ENCODE results near the gene TMEM233. TPM values are rescaled to one million over a fixed set of nuclear protein-coding genes. Genes with fewer than 3 reads are reported as not detected.

Gene TMEM233
- total and polyA plus RNA-seq, 2 experiments from 2014 or later: 0.24 to 0.71 TPM

GRCh38 chr12:119682639-119683252 lies 89.2 kb downstream of the TMEM233 start:
- Histone ChIP-seq H3K4me3 (no peak overlapping the region), H3K27ac (ENCODE audit: low read depth) (peak overlapping the region; percentile 47; the same call in 1 of the 2 replicates), H3K79me2 (replicated peaks; ENCODE audit: insufficient read depth) (no peaks in the 10 kb centered on the region), H3K4me2 (no peak overlapping the region), H3K9me2 (ENCODE audit: insufficient read depth) (0 out of 2 replicates have a peak, but pooled peaks cover 4% of the 10 kb centered on the region), H3K27me3 (ENCODE audit: insufficient read depth) (no peaks in the 10 kb centered on the region), H3K36me3 (ENCODE audit: insufficient read depth) (peaks cover 21% of the 10 kb centered on the region), H3F3A (replicated peaks; ENCODE audit: low read depth) (0 out of 2 replicates have a peak, but pooled peaks cover 3% of the 10 kb centered on the region), H3K4me1 (ENCODE audit: insufficient read depth) (no peaks in the 10 kb centered on the region), H2AFZ (no peak overlapping the region), H4K20me1 (replicated peaks; ENCODE audit: insufficient read depth) (peaks cover 7% of the 10 kb centered on the region; the same call in 1 of the 2 replicates)
- H3K4me1 Mint-ChIP-seq: peaks cover 15% of the 10 kb centered on the region
- H3K27me3 Mint-ChIP-seq (ENCODE audit: insufficient read depth, low read depth, poor library complexity): peaks cover 2% of the 10 kb centered on the region
- no peak overlapping the region for H3K27ac Mint-ChIP-seq
- DNase-seq (ENCODE audit: low spot score) (no peak), ATAC-seq (no peak)
- no peak overlapping the region for H3K4me3 Mint-ChIP-seq
- TF ChIP-seq NANOG (IDR thresholded peaks at IDR 0.05; ENCODE audit: borderline replicate concordance): no peak
- TF ChIP-seq POLR2AphosphoS5 (IDR thresholded peaks at IDR 0.05; ENCODE audit: low read depth): 0 out of 2 replicates have a peak, but pooled peaks have one; percentile 12
- peaks cover 63% of the 10 kb centered on the region for H3K36me3 Mint-ChIP-seq (ENCODE audit: low read depth)
- H3K9me3 Mint-ChIP-seq: no peaks in the 10 kb centered on the region

- H3K79me2 ChIP-seq (replicated peaks; ENCODE audit: insufficient read depth): no peaks in the 10 kb centered on the region
- H3K9me3 Mint-ChIP-seq: no peaks in the 10 kb centered on the region
- no peak overlapping the region for H3K4me3 ChIP-seq
- no peaks in the 10 kb centered on the region for H3K27me3 ChIP-seq (ENCODE audit: insufficient read depth)
- 0 out of 2 replicates have a peak, but pooled peaks cover 3% of the 10 kb centered on the region for H3F3A ChIP-seq (replicated peaks; ENCODE audit: low read depth)
- peaks cover 16% of the 10 kb centered on the region for H3K36me3 ChIP-seq (ENCODE audit: insufficient read depth)
- no peak for ATAC-seq
- H3K27ac ChIP-seq (ENCODE audit: low read depth): no peak overlapping the region
- peaks cover 14% of the 10 kb centered on the region for H3K4me1 Mint-ChIP-seq
- H3K4me1 ChIP-seq (ENCODE audit: insufficient read depth): no peaks in the 10 kb centered on the region
- H4K20me1 ChIP-seq (replicated peaks; ENCODE audit: insufficient read depth): peaks cover under 1% of the 10 kb centered on the region; the same call in 1 of the 2 replicates
- no peak overlapping the region for H3K4me2 ChIP-seq
- no peak overlapping the region for H3K27ac Mint-ChIP-seq
- H3K4me3 Mint-ChIP-seq: no peak overlapping the region
- DNase-seq (ENCODE audit: low spot score): no peak
- H3K9me2 ChIP-seq (ENCODE audit: insufficient read depth): 0 out of 2 replicates have a peak, but pooled peaks cover 4% of the 10 kb centered on the region
- H3K27me3 Mint-ChIP-seq (ENCODE audit: insufficient read depth, low read depth, poor library complexity): no peaks in the 10 kb centered on the region
- no peak overlapping the region for H2AFZ ChIP-seq
- H3K36me3 Mint-ChIP-seq (ENCODE audit: low read depth): peaks cover 62% of the 10 kb centered on the region
- TF ChIP-seq ZNF462 (CRISPR knock-in tag; IDR thresholded peaks at IDR 0.05): no peak
- TF ChIP-seq ZNF114 (CRISPR knock-in tag; IDR thresholded peaks at IDR 0.05): no peak
- no peak for TF ChIP-seq EZH2phosphoT487 (IDR thresholded peaks at IDR 0.05; ENCODE audit: unreplicated experiment)
- no peak for TF ChIP-seq CTCF (conservative IDR thresholded peaks at IDR 0.05; ENCODE audit: low read depth in 2 of 2)
- TF ChIP-seq NANOG (IDR thresholded peaks at IDR 0.05; ENCODE audit: borderline replicate concordance): no peak
- no peak for TF ChIP-seq ZNF331 (CRISPR knock-in tag; IDR thresholded peaks at IDR 0.05; ENCODE audit: low read depth)
- TF ChIP-seq REST (IDR thresholded peaks at IDR 0.05; ENCODE audit: unreplicated experiment): no peak
- TF ChIP-seq JUNB (IDR thresholded peaks at IDR 0.05; ENCODE audit: unreplicated experiment): no peak
- TF ChIP-seq POLR2AphosphoS5 (IDR thresholded peaks at IDR 0.05; ENCODE audit: low read depth): no peak
- TF ChIP-seq STAT1 (IDR thresholded peaks at IDR 0.05; ENCODE audit: unreplicated experiment): no peak
These were observed 89.8 kb downstream of the TMEM233 start for GRCh38 chr12:119683413-119683812.

Data from GM23338 (cell line).